ENCODE results near the gene CELA2B.
"Not testable (repeated sequence)": the region's sequence is repeated elsewhere in the genome, so short reads cannot be mapped to it uniquely, and the experiment has no call there.

CELA2B gene

DNA sequence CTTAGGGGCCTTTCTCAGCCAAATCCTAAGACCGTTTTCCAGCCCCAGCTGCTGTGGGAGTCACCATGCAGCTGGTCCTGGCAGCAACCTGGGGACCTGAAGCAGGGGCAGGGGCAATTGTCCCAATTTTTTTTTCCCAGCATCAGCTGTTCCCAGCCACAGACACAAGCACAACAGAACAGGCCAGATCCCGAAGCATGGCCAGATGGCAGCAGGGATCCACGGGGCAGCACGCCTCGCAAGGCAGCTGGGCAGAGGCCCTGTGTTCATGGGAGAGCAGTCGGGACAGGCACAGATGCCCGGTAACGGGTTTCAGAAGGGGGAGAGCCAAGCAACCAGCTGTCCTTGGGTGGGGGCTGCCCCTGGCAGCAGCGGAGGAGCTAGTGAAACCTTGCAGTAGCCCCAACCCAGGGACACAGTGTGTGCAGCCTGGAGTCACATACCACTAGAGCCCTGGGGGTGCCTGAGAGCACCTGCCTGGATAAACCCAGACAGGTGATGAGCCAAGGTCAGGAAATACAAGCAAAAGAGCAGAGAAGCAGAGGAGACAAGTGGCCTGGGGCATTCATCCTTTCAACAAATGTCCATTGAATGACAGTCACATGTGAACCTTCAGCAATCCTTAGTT lies 6.0 kb upstream of the CELA2B start:
- not testable (repeated sequence) for DNase-seq

DNA sequence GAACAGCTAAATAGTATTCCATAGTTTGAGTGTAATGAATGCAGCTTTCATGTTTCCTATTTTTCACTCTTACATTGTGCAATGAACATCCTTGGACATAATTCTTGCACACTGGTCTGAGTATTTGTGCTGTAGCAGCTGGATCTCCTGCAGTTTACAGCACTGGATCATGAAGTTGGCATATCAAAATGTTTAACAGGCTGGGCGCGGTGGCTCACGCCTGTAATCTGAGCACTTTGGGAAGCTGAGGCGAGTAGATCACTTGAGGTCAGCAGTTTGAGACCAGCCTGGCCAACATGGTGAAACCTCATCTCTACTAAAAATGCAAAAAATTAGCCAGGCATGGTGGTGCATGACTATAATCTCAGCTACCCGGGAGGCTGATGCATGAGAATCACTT lies 4.8 kb upstream of the CELA2B start:
- DNase-seq: not testable (repeated sequence)

DNA sequence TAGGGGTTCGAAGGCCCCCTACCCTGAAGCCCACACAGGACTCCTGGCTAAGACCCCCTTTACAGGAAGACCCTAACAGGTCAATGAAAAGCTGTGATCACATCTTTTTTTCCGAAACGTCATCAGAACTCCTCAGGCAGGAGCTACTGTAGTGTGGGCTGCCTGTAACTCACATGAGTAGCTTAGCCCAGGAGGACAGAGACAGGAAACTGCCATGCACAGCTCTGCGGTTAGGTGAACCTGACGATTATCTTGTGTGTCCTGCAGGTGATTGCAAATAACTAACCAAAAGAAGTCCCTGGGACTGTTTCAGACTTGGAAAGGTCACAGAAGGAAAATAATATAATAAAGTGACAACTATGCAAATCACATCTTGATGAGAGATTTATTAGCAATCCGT lies 4.2 kb upstream of the CELA2B start:
- not testable (repeated sequence) for DNase-seq

DNA sequence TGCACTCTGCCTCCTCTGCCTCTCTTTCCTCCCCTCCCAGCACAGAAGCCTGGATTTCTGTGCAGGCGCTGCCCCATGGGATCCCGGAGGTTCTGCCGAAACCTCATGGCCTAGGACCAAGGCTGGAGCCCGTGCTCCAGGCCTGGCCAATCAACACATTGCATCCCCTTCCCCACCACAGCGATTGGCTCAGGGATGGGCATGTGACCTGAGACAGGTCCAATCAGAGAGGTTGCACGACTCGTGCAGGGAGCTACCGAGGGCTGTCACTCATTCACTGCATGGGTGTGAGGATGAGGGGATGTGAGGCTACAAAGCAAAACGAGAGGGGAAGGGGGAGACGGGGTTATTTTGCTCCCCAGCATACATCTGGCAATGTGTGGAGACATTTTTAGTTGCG lies 3.3 kb upstream of the CELA2B start:
- no peak for DNase-seq

DNA sequence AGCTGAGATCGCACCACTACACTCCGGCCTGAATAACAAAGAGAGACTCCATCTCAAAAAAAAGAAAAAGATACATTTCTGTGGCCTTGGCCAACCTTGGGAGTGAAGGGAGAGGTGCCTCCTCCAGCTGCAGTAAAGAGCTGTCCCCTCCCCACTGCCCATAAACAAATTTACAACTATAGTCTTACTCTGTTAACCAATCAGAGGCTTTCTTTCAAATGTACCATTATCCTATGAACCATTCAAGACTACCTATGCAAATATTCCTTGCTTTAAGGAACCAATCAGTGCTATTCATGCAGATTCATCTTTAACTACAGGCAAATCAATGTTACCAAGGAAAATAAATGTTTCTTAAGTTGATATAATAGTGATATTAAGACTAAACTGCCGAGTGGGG lies 1.0 kb downstream of the CELA2B start:
- DNase-seq: no peak

DNA sequence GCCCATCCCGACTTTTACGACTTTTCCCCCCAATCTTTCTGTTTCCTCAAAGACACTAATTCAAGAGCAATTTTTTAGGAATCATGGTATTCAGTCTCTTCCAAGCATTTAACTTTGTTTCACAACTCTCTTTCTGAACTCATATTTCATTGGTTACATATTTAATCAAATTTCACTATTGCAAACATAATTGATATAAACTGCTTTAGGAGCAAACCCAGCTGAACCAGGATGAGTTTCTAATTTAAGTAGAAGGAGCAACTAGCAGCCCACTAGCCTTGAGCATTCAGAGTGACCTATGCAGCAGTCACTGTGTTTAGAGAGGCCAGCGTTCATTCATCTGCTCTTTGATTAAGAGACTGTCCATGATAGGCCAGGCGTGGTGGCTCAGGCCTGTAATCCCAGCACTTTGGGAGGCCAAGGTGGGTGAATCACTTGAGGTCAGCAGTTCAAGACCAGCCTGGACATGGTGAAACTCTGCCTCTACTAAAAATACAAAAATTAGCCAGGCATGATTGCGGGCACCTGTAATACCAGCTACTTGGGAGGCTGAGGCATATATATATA lies 1.8 kb downstream of the CELA2B start:
- DNase-seq: no peak

DNA sequence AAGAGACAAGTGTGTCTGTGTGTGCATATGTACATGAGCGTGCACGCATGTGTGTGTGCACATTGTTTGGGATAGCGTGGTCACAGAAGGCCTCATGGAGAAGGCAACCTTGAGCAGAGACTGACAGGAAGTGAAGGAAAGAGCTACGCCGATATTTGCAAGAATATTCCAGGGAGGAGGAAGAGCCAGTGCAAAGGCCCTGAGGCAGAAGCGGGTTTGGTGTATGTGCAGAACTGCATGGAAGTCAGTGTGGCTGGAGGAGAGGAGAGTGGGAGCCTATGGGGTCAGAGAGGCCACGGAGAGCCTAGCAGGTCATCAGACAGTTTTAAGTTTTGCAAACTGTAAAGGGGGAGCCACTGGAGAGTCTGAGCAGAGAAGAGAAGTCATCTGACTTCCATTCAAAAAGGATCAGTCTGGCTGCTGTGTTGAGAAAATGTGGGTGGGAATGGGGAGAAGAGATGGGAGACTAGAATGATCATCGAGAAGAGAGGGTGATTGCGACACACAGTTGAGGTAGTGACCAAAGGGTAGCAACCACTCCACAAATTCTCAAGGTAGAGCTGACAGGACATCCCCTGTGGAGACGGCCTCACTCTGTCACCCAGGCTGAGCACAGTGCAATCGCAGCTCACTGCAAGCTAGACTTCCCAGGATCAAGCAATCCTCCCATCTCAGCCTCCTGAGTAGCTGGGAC lies 3.9 kb downstream of the CELA2B start:
- DNase-seq: no peak

DNA sequence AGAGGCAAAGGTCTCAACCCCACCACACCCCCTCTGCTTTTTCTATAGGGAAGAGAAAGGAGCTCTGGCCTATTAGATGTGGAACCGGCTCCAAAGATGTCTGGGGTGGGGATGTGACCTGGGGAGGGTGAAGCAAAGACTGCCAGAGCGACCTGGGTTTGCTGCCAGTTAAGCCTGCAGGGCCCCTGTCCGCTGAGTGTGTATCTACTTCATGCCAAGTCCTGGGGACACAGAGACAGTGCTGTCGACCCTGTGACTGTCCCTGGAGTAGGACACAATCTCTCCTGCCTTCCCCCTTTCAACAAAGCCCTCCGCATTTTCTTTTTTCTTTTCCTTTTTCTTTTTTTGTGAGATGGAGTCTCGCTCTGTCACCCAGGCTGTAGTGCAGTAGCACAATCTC lies 6.6 kb downstream of the CELA2B start:
- not testable (repeated sequence) for DNase-seq

DNA sequence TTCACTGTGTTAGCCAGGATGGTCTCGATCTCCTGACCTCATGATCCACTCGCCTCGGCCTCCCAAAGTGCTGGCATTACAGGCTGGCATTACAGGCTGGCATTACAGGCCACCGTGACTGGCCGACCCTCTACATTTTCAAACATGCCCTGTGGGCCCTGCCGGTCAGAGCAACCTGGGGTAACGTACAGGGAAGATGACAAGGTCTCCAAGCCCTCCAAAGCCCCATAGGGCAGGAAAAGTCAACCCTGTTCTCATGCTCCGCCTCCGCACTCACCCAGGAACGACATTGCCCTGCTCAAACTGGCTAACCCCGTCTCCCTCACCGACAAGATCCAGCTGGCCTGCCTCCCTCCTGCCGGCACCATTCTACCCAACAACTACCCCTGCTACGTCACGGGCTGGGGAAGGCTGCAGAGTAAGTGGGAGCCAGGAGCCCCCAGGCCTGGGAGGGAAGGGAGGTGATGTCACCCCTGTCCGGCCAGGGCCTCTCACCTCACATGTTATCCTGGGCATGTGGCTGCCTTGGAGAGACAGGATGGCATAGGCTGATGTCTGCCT lies 7.2 kb downstream of the CELA2B start:
- DNase-seq: not testable (repeated sequence)

DNA sequence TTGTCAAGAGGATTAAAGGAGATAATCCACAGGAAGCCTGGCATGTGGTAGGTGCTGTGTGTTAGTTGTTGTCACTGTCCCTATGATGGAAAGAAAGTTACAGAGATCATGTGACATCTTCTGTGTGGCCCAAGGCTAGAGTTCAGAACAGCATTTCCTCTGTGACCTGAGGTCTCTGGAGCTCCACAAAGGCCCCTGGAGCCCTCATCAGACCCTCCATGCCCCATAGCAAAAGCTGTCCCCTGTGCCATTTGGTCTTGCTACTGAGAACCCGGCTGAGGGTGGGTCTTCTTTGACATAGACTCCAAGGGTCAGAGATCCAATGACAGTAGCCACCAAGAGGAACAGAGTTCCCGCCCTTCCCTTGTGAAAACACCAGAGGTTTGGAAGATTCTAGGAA lies 8.1 kb downstream of the CELA2B start:
- no peak for DNase-seq

DNA sequence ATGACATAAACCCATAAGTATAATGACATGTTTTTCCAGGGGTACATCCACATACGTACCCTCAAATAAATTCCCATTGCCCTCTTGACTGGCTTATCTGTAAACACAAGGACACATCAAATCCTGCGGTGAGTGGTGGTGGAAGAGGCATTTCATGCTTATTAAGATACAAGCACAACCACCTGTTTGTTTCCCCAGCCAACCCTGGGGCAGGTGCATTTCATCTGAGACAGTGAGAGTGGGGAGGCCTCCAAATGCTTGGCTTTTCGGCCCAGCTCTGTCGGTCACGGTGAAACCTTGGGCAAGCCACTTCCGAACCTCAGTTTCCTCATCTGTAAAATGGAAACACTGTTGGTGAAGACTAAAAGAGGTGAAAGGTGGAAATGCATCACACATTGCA lies 8.5 kb downstream of the CELA2B start:
- DNase-seq: not testable (repeated sequence)

DNA sequence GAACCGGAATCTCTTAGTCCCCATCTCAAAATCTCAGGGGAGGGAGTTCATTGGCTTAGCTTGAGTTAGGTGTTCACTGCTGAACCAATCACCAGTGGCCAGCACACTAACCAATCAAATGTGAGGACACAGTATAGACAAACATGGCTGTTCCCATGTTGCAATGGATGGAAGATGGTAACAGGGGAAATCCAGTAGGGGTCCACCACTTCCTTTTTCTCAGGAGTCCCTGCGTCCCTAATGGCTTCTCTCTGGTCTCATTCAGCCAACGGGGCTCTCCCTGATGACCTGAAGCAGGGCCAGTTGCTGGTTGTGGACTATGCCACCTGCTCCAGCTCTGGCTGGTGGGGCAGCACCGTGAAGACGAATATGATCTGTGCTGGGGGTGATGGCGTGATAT lies 9.7 kb downstream of the CELA2B start:
- no peak for DNase-seq

DNA sequence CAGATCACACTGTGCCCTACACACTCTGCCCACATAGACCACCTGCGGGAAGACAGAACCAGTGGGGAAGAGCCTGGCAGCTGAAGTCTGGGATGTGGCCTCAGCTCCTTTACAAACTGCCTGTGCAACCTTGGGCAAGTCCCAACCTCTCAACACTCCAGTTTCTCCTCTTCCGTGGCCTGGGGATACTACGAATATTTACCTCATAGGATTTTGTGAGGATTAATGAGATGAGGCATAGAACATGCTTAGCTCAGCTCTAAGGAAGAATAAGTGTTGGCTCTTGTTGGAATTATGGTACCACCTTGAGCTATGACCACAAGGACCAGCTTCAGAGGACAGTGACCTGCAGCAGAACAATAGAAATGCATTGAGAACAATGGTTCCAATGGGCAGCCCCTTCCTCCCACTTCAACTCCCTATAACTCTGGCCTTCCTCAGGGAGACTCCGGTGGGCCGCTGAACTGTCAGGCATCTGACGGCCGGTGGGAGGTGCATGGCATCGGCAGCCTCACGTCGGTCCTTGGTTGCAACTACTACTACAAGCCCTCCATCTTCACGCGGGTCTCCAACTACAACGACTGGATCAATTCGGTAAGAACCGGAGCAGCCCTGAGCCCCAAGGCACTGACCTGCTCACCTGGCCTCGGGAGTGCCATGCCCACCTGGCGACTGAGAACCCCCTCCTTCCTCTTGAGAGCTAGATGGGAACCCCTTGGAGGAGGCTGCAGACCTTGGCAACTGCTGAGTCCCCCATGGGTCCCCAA lies 11.1 kb downstream of the CELA2B start:
- not testable (repeated sequence) for DNase-seq

DNA sequence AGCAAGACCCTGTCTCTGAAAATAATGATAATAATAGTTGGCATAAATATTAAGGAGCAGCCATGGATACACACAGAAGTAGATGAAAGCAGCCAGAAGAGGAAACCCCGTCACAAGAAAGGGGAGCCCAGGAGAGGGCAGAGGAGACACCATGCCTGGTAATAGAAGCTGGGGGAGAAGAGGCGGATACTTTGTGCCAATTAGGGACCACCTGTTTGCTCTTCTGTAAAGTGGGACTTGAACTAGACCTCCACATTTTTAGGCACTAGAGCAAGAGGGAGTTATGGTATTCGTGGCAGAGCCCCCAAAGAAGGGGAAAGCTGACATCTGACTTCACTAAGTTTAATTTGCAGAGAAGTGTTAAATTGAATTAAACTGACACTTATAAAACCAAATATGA lies 12.5 kb downstream of the CELA2B start:
- no peak for DNase-seq

DNA sequence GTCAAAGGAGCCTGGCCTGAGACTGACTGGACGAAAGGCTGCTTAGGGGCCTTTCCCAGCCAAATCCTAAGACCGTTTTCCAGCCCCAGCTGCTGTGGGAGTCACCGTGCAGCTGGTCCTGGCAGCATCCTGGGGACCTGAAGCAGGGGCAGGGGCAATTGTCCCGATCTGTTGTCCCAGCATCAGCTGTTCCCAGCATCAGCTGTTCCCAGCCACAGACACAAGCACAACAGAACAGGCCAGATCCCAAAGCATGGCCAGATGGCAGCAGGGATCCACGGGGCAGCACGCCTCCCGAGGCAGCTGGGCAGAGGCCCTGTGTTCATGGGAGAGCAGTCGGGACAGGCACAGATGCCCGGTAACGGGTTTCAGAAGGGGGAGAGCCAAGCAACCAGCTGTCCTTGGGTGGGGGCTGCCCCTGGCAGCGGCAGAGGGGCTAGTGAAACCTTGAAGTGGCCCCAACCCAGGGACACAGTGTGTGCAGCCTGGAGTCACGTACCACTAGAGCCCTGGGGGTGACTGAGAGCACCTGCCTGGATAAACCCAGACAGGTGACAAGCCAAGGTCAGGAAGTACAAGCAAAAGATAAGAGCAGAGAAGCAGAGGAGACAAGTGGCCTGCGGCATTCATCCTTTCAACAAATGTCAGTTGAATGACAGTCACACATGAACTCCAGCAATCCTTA lies 13.3 kb downstream of the CELA2B start:
- no peak for DNase-seq

DNA sequence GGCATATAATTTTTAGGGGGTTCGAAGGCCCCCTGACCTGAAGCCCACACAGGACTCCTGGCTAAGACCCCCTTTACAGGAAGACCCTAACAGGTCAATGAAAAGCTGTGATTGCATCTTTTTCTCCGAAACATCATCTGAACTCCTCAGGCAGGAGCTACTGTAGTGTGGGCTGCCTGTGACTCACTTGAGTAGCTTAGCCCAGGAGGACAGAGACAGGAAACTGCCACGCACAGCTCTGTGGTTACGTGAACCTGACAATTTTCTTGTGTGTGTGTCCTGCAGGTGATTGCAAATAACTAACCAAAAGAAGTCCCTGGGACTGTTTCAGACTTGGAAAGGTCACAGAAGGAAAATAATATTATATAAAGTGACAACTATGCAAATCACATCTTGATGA lies 15.1 kb downstream of the CELA2B start:
- DNase-seq: not testable (repeated sequence)

DNA sequence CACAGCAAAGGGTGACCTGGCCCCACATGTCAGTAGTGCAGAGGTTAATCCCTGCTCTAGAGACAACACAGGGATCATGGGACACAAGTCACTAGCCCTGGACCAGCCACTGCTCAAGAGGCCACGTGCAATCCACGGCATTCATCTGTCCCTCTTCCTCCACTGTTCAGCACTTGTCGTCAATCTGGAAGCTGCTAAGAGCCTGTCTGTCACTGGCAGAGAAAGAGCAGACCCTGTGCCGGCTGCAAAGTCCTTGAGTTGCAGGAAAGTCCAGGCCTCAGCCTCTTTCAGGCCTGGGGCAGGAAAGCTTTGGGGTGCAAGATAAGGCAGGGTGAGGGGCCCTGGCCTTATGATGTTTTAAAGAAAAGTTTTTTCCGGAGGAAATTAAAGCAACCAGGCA lies 16.7 kb downstream of the CELA2B start:
- DNase-seq: no peak

DNA sequence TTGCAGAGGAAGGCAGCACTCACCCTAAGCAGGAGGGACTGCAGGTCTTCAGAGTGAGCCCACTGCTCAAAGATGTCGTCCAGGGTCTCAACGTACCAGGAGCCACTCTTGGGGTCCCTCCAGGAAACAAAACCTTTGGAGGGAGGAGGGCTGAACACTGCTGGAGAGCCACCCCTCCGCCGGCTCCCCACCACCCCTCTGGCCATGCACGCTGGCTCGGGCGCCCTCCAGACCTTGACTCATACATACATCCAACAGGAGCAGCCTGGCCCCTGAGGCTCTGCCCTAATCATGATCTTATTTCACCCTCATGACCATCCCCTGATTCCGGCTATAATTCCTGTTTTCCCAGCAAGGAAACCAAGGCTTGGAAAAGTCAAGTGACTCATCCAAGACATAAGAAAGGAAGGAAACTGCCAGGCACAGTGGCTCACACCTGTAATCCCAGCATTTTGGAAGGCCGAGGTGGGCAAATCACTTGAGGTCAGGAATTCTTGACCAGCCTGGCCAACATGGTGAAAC lies 18.0 kb downstream of the CELA2B start:
- no peak for DNase-seq

DNA sequence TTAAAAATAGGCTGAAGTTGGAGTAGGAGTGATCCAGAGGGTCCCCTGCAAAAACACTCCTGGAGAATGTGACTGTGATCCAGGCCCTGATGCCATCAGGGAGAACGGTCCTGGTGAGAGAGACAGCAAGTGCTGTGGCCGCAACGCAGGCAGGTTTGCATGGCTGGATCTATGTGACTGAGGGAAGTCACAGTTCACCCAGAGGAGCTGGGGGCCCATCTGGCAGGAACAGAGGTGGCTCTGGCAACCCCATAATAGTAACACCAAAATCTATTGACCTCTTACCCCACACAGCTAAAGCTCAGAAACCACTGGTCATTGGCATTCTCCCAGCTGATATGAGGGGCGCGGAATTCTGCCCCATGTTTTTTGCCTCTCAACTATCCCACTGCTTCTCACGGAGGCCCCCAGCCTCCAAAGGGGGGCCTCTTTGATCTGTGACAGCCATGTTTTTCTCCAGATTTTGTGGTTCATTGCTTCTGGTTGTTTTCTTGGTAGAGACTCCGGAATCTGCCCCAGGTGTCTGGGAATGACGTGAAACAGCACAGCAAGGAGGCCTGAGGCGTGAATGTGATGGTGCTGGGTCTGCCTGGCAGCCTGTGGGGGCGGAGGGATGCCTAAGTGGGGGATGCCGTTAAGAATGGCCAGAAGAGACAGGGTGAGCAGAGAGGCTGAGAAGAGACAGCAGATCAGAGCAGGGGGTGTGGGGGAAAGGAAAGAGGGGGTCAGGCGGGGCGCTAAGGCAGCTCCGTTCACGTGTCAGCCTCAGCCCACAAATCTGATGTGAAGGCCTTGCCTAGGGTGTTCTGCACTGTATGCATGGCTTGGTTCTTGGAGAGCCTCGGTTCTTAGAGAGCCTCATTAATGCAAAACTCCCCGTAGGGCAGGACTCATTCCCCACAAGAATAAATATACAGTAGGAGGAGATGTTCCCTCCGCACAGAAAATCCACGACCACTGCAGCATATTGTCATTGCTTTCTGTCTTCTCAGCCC lies 24.6 kb downstream of the CELA2B start:
- no peak for DNase-seq

DNA sequence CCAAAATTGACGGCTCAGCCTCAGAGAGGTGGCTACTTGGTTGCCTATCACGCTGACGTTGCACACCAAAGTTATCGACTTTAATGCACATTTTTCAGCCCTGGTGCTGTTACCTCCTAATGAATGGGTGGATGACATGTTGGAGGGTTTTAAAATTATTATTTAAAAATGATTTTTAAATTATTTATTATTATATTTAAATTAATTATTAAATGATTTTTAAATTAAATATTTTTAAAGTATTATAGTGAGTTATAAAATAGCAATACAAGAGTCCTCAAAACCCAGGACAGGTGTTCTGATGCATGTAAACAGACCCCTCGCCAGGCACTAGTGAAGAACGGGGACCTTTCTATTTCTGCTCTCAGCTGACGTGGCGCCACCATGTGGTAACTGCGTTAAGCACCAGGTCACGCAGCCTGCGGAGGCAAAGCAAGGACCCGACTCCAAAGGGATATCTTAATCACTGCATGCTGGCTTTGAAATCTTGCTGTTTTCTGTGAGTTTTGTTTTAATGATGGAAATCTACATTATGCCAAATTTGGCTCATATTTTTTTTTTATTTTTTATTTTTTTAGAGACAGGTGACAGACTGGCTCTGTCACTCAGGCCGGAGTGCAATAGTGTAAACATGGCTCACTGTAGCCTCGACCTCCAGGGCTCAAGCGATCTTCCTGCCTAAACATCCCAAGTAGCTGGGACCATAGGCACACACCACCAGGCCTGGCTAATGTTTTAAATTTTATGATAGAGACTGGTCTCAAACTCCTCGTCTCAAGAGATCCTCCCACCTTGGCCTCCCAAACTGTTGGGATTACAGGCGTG lies 25.5 kb downstream of the CELA2B start:
- peak; percentile 16 for DNase-seq
